HG03095 (cell line): Measurements from ENCODE around the gene MARVELD1.

Source experiments
- ATAC-seq: cut with Tn5 transposase; IDR thresholded peaks from one replicate; pipeline ENCODE4 v1.9.1; 2021; ENCODE audit warnings: moderate library complexity; ENCODE audit not compliant: unreplicated experiment

MARVELD1 gene

DNA sequence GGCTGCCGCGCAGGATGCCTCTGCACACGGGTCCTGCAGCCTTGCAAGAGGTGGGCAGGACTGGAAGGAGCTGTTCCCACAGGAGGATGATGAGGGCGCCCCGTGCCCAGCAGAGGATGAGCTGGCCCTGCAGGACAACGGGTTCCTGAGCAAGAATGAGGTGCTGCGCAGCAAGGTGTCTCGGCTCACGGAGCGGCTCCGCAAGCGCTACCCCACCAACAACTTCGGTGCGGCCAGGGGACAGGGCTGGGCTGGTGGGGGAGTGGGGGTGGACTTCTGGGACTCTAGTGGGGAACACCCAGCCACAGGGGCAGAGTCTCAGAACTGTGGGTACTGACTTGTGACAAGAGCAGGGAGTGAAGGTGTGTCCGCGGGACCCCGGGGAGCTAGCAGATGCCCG is 39.4 kb downstream of the MARVELD1 start:
- ATAC-seq = no peak

DNA sequence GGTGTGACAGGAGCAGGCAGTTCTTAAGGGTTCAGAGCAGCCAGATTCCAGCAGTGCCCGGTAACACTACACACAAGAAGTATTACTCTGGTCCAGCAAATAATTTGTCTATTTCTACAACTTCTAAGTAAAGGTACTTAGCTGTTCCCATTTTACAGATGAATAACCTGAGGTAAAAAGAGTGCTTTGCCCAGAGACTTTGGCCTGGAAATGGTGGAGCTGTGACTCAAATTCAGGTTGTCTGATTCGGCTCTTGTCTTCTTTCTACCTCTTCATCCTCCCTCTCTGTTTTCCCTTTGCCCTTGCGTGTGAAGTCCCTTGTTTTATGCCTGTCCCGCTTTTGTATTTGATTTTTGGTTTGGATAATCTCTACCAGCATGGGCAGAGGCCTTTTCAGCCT is 41.2 kb downstream of the MARVELD1 start:
- no peak for ATAC-seq

GRCh38 chr10:97755718-97756117 is 42.2 kb downstream of the MARVELD1 start:
- no peak for ATAC-seq

DNA sequence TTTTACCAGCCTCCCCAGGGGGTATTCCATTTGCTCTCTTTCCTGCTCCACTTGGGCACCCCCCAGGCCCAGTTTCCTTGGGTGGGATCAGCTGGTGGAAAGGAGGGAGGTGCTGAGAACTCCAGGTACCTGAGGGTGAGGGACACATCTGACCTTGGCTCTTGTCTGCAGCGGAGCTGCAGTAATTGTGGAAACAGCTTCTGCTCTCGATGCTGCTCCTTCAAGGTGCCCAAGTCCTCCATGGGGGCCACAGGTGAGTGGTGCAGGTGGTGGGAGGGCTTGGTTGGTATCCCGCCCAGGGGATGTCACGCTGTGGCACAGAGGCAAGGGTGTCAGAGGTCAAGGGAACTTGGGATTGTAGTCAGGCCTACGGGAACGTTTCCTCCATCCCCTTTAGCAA is 43.9 kb downstream of the MARVELD1 start:
- no peak for ATAC-seq

- ATAC-seq = no peak
Observed at GRCh38 chr10:97759158-97759887, 45.8 kb downstream of the MARVELD1 start.

- ATAC-seq = no peak
Observed at GRCh38 chr10:97759946-97760345, 46.4 kb downstream of the MARVELD1 start.

DNA sequence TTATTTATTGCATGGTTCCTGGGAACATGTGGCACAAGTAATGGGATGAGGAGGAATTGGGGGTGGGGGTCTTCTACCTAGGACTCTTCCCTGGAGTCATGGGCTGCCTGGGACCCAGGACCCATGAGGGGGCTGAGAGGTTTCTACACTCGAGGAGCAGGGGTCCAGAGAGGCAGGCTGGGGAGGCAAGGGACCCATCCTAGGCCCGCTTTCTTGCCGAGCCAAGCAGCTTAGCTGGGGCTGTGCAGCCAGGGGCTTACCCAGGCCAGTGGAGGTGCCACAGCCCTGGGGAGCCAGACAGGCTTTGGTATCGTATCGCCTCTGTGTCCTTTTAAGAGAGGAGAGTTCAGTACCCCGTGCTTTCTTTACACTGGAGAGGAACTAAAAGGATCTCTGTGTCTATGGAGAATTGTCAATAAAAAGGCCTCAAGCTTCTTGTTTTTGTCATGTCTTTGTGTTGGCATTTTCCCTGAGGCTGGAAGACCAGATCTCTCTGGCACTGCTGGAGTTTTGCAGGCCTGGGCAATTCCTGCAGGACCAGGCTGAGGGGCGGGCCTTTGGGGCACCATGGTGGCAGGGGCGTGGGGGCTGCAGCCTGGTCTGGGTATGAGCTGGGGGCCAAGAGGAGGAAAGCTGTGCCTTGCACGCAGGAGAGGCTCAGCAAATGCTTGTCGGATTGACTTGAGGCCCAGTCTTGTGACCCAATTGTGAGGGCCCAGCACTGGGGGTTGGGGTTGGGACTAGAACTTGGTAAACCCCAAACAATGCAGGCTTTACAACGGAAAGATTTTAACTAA is 47.1 kb downstream of the MARVELD1 start:
- no peak for ATAC-seq

- ATAC-seq = no peak
Observed at GRCh38 chr10:97761331-97761865, 47.9 kb downstream of the MARVELD1 start.

- no peak for ATAC-seq
Observed at GRCh38 chr10:97762056-97762455, 48.5 kb downstream of the MARVELD1 start.

GRCh38 chr10:97762816-97763215 is 49.3 kb downstream of the MARVELD1 start:
- ATAC-seq = no peak

- no peak for ATAC-seq
Observed at GRCh38 chr10:97763411-97763810, 49.9 kb downstream of the MARVELD1 start.

DNA sequence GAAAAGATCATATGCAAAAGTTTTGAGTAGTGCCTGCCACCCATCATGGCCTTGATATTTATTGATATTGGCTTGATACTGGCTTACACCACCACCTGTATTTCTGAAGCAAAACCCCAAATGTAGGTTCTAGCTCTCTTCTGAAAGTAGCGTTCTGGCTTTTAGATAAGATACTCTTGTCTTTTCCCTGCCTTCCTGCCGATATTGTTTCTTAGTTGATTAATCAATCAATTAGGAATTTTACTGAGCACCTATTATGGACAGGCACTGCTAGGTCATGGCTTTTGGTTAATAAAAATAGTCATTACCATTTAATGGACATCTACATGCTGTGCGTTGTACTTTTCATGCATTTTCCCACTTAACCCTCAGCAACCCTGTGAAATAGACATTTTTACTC is 50.4 kb downstream of the MARVELD1 start:
- no peak for ATAC-seq

DNA sequence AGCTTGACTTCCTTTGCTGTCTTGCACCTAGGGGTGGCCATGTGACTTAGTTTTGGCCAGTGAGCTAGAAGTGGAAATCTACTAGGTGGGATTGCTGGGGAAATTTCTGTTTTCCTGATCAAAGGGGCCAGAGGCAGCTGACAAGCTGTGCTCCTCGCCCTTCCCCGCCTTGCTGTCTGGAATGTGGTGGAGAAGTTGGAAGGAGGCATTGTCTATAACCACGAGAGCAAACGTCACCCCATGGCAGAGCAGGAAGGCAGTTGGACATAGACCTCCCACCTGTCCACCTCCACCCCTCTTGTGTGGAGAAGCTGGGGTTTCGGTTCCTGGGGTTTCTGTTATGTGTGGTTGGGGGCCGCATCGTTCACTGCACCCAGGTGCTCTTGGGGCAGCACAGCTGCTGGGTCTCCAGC is 51.0 kb downstream of the MARVELD1 start:
- no peak for ATAC-seq

- no peak for ATAC-seq
Observed at GRCh38 chr10:97765201-97765600, 51.7 kb downstream of the MARVELD1 start.

GRCh38 chr10:97766106-97766810 is 52.7 kb downstream of the MARVELD1 start:
- no peak for ATAC-seq

DNA sequence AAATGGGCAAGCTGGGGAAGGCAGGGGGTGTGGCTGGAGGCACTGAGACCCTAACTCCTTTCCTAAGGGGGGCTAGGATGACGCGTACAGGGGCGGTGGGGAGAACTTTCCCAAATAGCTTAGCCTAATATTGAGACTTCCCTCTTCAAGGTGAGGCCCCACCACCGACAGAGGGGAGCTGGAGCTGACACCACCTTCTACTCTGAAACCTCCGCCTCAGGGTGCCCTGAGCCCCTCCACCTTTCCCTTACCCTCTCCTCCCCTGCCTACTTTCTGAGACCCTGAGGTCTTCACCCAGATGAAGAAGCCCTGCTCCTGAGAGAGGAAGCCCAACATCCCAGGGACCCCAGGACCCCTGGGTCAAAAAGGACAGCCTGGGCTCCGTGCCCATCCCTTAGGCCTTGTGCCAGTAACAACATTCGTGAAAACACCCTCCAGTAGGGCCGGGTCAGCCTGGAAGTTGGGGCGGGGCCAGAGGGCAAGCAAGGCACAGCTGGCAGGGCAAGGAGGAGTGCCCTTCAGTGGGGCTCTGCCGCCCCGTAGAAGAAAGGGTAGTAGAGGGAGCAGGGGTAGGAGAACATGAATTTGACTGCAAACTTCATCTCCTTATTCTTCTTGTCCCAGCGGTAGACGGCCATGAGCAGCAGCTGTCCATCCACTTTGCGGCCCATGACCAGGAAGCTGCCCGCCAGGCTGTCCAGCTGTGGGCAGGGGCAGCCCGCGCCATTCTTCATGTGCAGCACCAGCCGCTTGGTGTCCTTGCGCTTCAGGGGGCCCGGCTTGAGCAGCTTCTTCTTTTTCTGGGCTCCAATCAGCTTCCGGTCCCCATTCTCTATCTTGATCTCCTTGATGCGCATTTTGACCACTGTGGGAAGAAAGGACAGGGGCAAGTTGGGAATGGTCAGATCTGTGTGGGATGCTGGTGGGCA is 53.7 kb downstream of the MARVELD1 start:
- no peak for ATAC-seq
